Kidney glomerular epithelial cell (primary cell): Measurements from ENCODE around the gene LPP.

Source experiments
- DNase-seq: peaks from one replicate; lab custom pipeline; 2025; lab: John Stamatoyannopoulos, UW

LPP gene

GRCh38 chr3:188792793-188793192 lies 638.8 kb downstream of the LPP start:
- no peak for DNase-seq

- DNase-seq = peak; percentile 72
Observed at GRCh38 chr3:188796122-188796631, 642.2 kb downstream of the LPP start.

GRCh38 chr3:188797045-188797444 lies 643.1 kb downstream of the LPP start:
- DNase-seq = no peak

- DNase-seq = no peak
Observed at GRCh38 chr3:188798556-188799145, 644.7 kb downstream of the LPP start.

- no peak for DNase-seq
Observed at GRCh38 chr3:188801393-188801792, 647.4 kb downstream of the LPP start.

- no peak for DNase-seq
Observed at GRCh38 chr3:188802645-188803044, 648.7 kb downstream of the LPP start.

- no peak for DNase-seq
Observed at GRCh38 chr3:188807006-188807405, 653.0 kb downstream of the LPP start.

- DNase-seq = no peak
Observed at GRCh38 chr3:188812198-188812597, 658.2 kb downstream of the LPP start.

- DNase-seq = no peak
Observed at GRCh38 chr3:188814581-188814980, 660.6 kb downstream of the LPP start.

GRCh38 chr3:188817103-188817934 lies 663.4 kb downstream of the LPP start:
- no peak for DNase-seq

GRCh38 chr3:188817935-188818269 lies 663.9 kb downstream of the LPP start:
- DNase-seq = no peak

- no peak for DNase-seq
Observed at GRCh38 chr3:188818282-188818681, 664.3 kb downstream of the LPP start.

GRCh38 chr3:188819939-188820338 lies 666.0 kb downstream of the LPP start:
- no peak for DNase-seq

GRCh38 chr3:188822004-188822403 lies 668.0 kb downstream of the LPP start:
- DNase-seq = no peak

- no peak for DNase-seq
Observed at GRCh38 chr3:188822411-188822810, 668.5 kb downstream of the LPP start.

- no peak for DNase-seq
Observed at GRCh38 chr3:188824566-188824965, 670.6 kb downstream of the LPP start.

GRCh38 chr3:188825901-188826300 lies 671.9 kb downstream of the LPP start:
- no peak for DNase-seq

- DNase-seq = no peak
Observed at GRCh38 chr3:188826574-188826973, 672.6 kb downstream of the LPP start.

GRCh38 chr3:188827103-188827502 lies 673.1 kb downstream of the LPP start:
- no peak for DNase-seq

GRCh38 chr3:188827576-188827975 lies 673.6 kb downstream of the LPP start:
- DNase-seq = peak; percentile 25

- DNase-seq = no peak
Observed at GRCh38 chr3:188829130-188829529, 675.2 kb downstream of the LPP start.

- peak; percentile 8 for DNase-seq
Observed at GRCh38 chr3:188829576-188829975, 675.6 kb downstream of the LPP start.

- DNase-seq = no peak
Observed at GRCh38 chr3:188830893-188831292, 676.9 kb downstream of the LPP start.

GRCh38 chr3:188832146-188832545 lies 678.2 kb downstream of the LPP start:
- no peak for DNase-seq
